GM12878 (cell line): ENCODE results near the gene LRRN2. TPM values are rescaled to one million over a fixed set of nuclear protein-coding genes. Genes with fewer than 3 reads are reported as not detected.

Experiments
- ATAC-seq: fragments of 200-7000 bp; cut with Tn5 transposase; 3 replicates; pipeline ENCODE4 v1.9.1; 2020; ENCODE audit warnings: mild to moderate bottlenecking, moderate library complexity
- BruUV-seq: library from RNA; stranded (reverse); fragments of 400-500 nt; replicated peaks from 2 replicates; lab custom pipeline; 2021; lab: Mats Ljungman, UMichigan
- CTCF ChIA-PET: fragments of 300-600 bp; sonication (Branson Sonifier 250); formaldehyde crosslinking; extraction: SDS; loops from one replicate; lab custom pipeline; 2021; ENCODE audit warnings: inconsistent platforms; lab: Yijun Ruan, JAX
- POLR2A ChIA-PET: fragments of 350-600 bp; formaldehyde crosslinking; extraction: SDS; loops from one replicate; lab custom pipeline; 2021; ENCODE audit warnings: inconsistent platforms; lab: Charles Lee
- RAD21 ChIA-PET: fragments of 300-600 bp; sonication (Branson Sonifier 250); formaldehyde crosslinking; loops from one replicate; lab custom pipeline; 2023; ENCODE audit warnings: antibody characterized with exemption; ENCODE audit not compliant: unreplicated experiment; lab: Charles Lee
- SMC1A ChIA-PET: fragments of 300-600 bp; sonication (Branson Sonifier 250); formaldehyde crosslinking; loops from one replicate; lab custom pipeline; 2023; ENCODE audit not compliant: unreplicated experiment, uncharacterized antibody; lab: Charles Lee
- DNase-seq: peaks from one replicate; pipeline ENCODE4 v3.0.0-alpha.2; 2011; ENCODE audit warnings: low read depth, low spot score
- FAIRE-seq: peaks from 3 replicates; lab custom pipeline; 2011; peaks lifted over from hg19 to GRCh38; lab: Jason Lieb, UNC
- H2AFZ ChIP-seq: 2 replicates; pipeline ENCODE4 v1.6.0; 2011; ENCODE audit warnings: low read depth, low read length, control low read depth; ENCODE audit not compliant: control insufficient read depth
- H3K27ac ChIP-seq: 2 replicates; pipeline ENCODE4 v1.5.1; 2011; ENCODE audit warnings: control low read depth; ENCODE audit not compliant: control insufficient read depth, insufficient read depth
- H3K27me3 ChIP-seq, 2 experiments: replicated peaks in 1 of 2; 2 replicates each; pipeline versions ENCODE4 v1.6.0 to v1.6.1; 2011; ENCODE audit warnings: low read length in 1 of 2; ENCODE audit not compliant: control insufficient read depth in 2 of 2, insufficient read depth in 2 of 2
- H3K36me3 ChIP-seq, 2 experiments: 2 replicates each; pipeline ENCODE4 v1.5.1; 2011; ENCODE audit warnings: low read length in 1 of 2; ENCODE audit not compliant: control insufficient read depth in 2 of 2, insufficient read depth in 2 of 2
- H3K4me1 ChIP-seq: 2 replicates; pipeline ENCODE4 v1.6.1; 2011; ENCODE audit warnings: mild to moderate bottlenecking, low read length, moderate library complexity, mixed read lengths; ENCODE audit not compliant: control insufficient read depth, insufficient read depth
- H3K4me2 ChIP-seq: 2 replicates; pipeline ENCODE4 v1.6.0; 2011; ENCODE audit warnings: control low read depth; ENCODE audit not compliant: control insufficient read depth, insufficient read depth
- H3K4me3 ChIP-seq: fragments of 200-600 bp; sonication (generic); 2 replicates; pipeline ENCODE4 v1.5.1; 2016
- H3K79me2 ChIP-seq: 2 replicates; pipeline ENCODE4 v1.6.0; 2011; ENCODE audit warnings: low read length; ENCODE audit not compliant: control insufficient read depth, insufficient read depth
- H3K9ac ChIP-seq: 2 replicates; pipeline ENCODE4 v1.8.0; 2011; ENCODE audit warnings: low read length, control low read depth, mixed read lengths; ENCODE audit not compliant: control insufficient read depth, insufficient read depth
- H3K9me3 ChIP-seq: replicated peaks from 3 replicates; pipeline ENCODE4 v1.5.1; 2011; ENCODE audit warnings: mild to moderate bottlenecking, low read length; ENCODE audit not compliant: control insufficient read depth, insufficient read depth
- H4K20me1 ChIP-seq: 2 replicates; pipeline ENCODE4 v1.6.0; 2011; ENCODE audit not compliant: control insufficient read depth, insufficient read depth
- CHD1 ChIP-seq: IDR thresholded peaks from 2 replicates; pipeline ENCODE4 v1.6.1; 2012; ENCODE audit warnings: low read depth, low read length, improper control_type of control experiment
- DPF2 ChIP-seq: fragments of 450-650 bp; IDR thresholded peaks from 2 replicates; pipeline ENCODE4 v1.6.1; 2017; ENCODE audit warnings: mild to moderate bottlenecking
- EGR1 ChIP-seq, 2 experiments: IDR thresholded peaks; 1 replicate in 1 of 2; 2 replicates in 1 of 2; pipeline ENCODE4 v1.6.1; 2011 to 2012; ENCODE audit warnings: low read depth in 2 of 2, low read length in 2 of 2, borderline replicate concordance in 1 of 2, mild to moderate bottlenecking in 1 of 2, moderate library complexity in 1 of 2
- JUNB ChIP-seq: IDR thresholded peaks from 2 replicates; pipeline ENCODE4 v1.6.1; 2016; ENCODE audit warnings: antibody characterized with exemption, mild to moderate bottlenecking
- JUND ChIP-seq: IDR thresholded peaks from 2 replicates; pipeline ENCODE4 v1.6.1; 2012; ENCODE audit warnings: low read depth, mild to moderate bottlenecking, low read length, improper control_type of control experiment, moderate library complexity
- KLF5 ChIP-seq: fragments of 450-650 bp; IDR thresholded peaks from 2 replicates; pipeline ENCODE4 v1.6.1; 2014; ENCODE audit warnings: mild to moderate bottlenecking; ENCODE audit not compliant: partially characterized antibody
- MEF2B ChIP-seq: fragments of 450-650 bp; IDR thresholded peaks from 2 replicates; pipeline ENCODE4 v1.6.1; 2018; ENCODE audit warnings: mild to moderate bottlenecking, moderate library complexity; ENCODE audit not compliant: partially characterized antibody, poor library complexity, severe bottlenecking
- NR2C1 ChIP-seq: fragments of 450-650 bp; IDR thresholded peaks from 2 replicates; pipeline ENCODE4 v1.6.1; 2017; ENCODE audit warnings: antibody characterized with exemption, mild to moderate bottlenecking, moderate library complexity
- RBBP5 ChIP-seq: fragments of 200-600 bp; sonication (generic); conservative IDR thresholded peaks from 2 replicates; pipeline ENCODE4 v1.6.1; 2016
- RCOR1 ChIP-seq: conservative IDR thresholded peaks from 2 replicates; pipeline ENCODE4 v1.6.1; 2012; ENCODE audit warnings: low read depth, low read length, improper control_type of control experiment
- STAT3 ChIP-seq: IDR thresholded peaks from 2 replicates; pipeline ENCODE4 v1.6.1; 2011; ENCODE audit warnings: low read depth, low read length, improper control_type of control experiment
- WGBS: methylation state at CpG from one replicate; pipeline ENCODE4 v1.1.6; 2016; ENCODE audit warnings: low lambda C conversion rate; ENCODE audit not compliant: insufficient replicate concordance, insufficient coverage; ENCODE audit errors: missing lambda C conversion rate; 5-methylcytosine and 5-hydroxymethylcytosine counted together
- in situ Hi-C: fragments of 300-500 bp; cut with MboI; formaldehyde crosslinking; loops from 9 replicates; pipeline ENCODE4 v1.14.3; 2018; ENCODE audit warnings: mixed read lengths
- intact Hi-C: fragments of 100-400 bp; cut with micrococcal nuclease; formaldehyde crosslinking; loops from one replicate; pipeline ENCODE4 v1.14.2; 2022; ENCODE audit not compliant: unreplicated experiment
- polyA plus RNA-seq, 11 experiments: library from polyadenylated mRNA; depleted of rRNA in 4 of 11; unstranded in 6 of 11; stranded (reverse) in 5 of 11; fragments of >200 nt; fragmentation: Nextera tagmentation in 4 of 11; fragmentation: Illumina TruSeq in 1 of 11; extraction: Ambion mirVana in 4 of 11; extraction: Trizol in 1 of 11; gene quantifications; 1 replicate in 1 of 11; 2 replicates in 10 of 11; pipeline versions ENCODE4 v1.2.1 to v1.2.3, GENCODE V29; 2011 to 2016; ENCODE audit warnings: inconsistent platforms in 2 of 11, missing spikeins in 2 of 11, low read depth in 1 of 11
- total RNA-seq, 4 experiments: library from RNA; depleted of rRNA in 3 of 4; stranded (reverse); fragments of >200 nt in 3 of 4; fragmentation: Illumina TruSeq in 1 of 4; extraction: Trizol in 1 of 4; gene quantifications; 2 replicates each; pipeline versions ENCODE4 v1.2.1 to v1.2.3, GENCODE V29; 2013 to 2021
- TF ChIP-seq, protein P1 (sequence below): IDR thresholded peaks from 2 replicates; pipeline ENCODE4 v1.6.1; 2011; ENCODE audit warnings: mild to moderate bottlenecking, low read depth, low read length, moderate library complexity; ENCODE audit not compliant: insufficient replicate concordance

The LRRN2 gene
- total and polyA plus RNA-seq, 10 of the 15 experiments (the other 5 are each of a cell fraction or from before 2014, with no cell fraction given): not detected

DNA sequence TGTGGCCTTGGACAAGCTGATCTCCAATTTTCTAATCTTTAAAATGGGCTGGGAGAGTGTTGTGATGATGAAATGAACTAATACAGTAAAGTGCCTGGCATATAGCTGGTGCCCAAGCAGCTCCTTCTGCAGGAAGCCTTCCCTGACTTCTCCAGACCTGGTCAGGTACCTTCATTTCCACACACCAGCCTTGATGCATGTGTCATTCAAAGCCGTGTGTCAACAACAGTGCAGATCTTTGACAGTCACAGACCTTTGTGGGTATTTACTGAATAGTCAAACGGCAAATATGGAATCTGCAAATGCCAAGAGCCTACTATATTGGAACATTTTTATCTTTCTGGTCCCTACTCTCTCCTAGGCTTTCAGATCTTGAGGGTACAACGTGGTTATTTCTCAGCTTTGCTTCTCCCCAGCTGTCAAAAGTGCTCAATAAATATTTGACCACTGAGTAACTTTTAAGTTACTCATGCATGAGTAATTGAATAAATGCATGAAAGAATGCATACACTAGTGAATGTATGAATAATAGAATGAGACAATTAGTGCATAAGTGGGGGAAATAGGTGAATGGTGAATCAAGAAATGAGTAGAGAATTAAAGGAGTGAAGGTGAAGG, 94.0 kb downstream of the LRRN2 start:
- Histone ChIP-seq H3K4me1 (no peaks in the 10 kb centered on the region), H3K36me3 (no peaks in the 10 kb centered on the region), H2AFZ (no peak overlapping the region), H3K4me3 (no peak overlapping the region), H3K9me3 (no peaks in the 10 kb centered on the region), H3K79me2 (no peaks in the 10 kb centered on the region), H3K4me2 (no peak overlapping the region), H3K9ac (no peak overlapping the region), H4K20me1 (no peaks in the 10 kb centered on the region), H3K27ac (no peak overlapping the region), H3K27me3 (no peaks in the 10 kb centered on the region)
- intact Hi-C loops (no loop called here), in situ Hi-C loops (no loop called here)
- ChIA-PET CTCF (interaction anchor here (0.9 to 1.8 kb wide), 2 partner anchors 19 to 215 kb away, joined by 3 to 5 read pairs; no protein-coding TSS in a partner anchor), POLR2A (interaction anchor here (0.6 kb wide), 1 partner anchor 89 kb away, joined by 3 read pairs; no protein-coding TSS in a partner anchor), SMC1A (no interaction called here), RAD21 (no interaction called here)
- no peak for TF ChIP-seq RBBP5
- no peak for TF ChIP-seq NR2C1
- no peak for TF ChIP-seq KLF5
- no peak for TF ChIP-seq RCOR1
- no peak for TF ChIP-seq JUNB
- no peak for TF ChIP-seq EGR1 (IDR thresholded peaks at IDR 0.05; ENCODE audit: borderline replicate concordance in 1 of 2, low read depth in 2 of 2, low read length in 2 of 2)
- TF ChIP-seq, protein P1, sequence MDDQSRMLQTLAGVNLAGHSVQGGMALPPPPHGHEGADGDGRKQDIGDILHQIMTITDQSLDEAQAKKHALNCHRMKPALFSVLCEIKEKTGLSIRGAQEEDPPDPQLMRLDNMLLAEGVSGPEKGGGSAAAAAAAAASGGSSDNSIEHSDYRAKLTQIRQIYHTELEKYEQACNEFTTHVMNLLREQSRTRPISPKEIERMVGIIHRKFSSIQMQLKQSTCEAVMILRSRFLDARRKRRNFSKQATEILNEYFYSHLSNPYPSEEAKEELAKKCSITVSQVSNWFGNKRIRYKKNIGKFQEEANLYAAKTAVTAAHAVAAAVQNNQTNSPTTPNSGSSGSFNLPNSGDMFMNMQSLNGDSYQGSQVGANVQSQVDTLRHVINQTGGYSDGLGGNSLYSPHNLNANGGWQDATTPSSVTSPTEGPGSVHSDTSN: no peak
- no peak for TF ChIP-seq DPF2
- TF ChIP-seq CHD1: no peak
- no peak for TF ChIP-seq MEF2B
- TF ChIP-seq JUND: no peak
- TF ChIP-seq STAT3: no peak
- 30% methylated on average over 3 of the region's 3 CpGs for WGBS
- ATAC-seq (no peak), FAIRE-seq (no peak), DNase-seq (no peak)
- no TSS peak for BruUV-seq
